B cell (primary cell): Measurements from ENCODE around the gene LARGE1. TPM values are rescaled to one million over a fixed set of nuclear protein-coding genes. Genes with fewer than 3 reads are reported as not detected.

Experiments used
- ATAC-seq: fragments of 200-7000 bp; cut with Tn5 transposase; one replicate; pipeline ENCODE4 v1.10.0; 2021; ENCODE audit warnings: low read depth, mild to moderate bottlenecking, moderate number of reproducible peaks, moderate library complexity
- CTCF ChIA-PET: fragments of 350-600 bp; sonication (Branson Sonifier 250); formaldehyde crosslinking; loops from one replicate; lab custom pipeline; 2021; ENCODE audit warnings: antibody characterized with exemption, inconsistent platforms; lab: Charles Lee
- POLR2A ChIA-PET: fragments of 350-600 bp; sonication (Branson Sonifier 250); formaldehyde crosslinking; loops from one replicate; lab custom pipeline; 2021; ENCODE audit warnings: antibody characterized with exemption; lab: Charles Lee
- DNase-seq: peaks from one replicate; pipeline ENCODE4 v3.0.0; 2013
- H2AFZ ChIP-seq: 2 replicates; pipeline ENCODE4 v1.6.1; 2012; ENCODE audit warnings: mild to moderate bottlenecking, low read depth, low read length; ENCODE audit not compliant: insufficient read depth, poor library complexity, severe bottlenecking
- H3K27ac ChIP-seq, 2 donors: 1 replicate in 1 of 2; 2 replicates in 1 of 2; pipeline ENCODE4 v1.5.1; 2012 to 2013; ENCODE audit warnings: low read length in 2 of 2, mild to moderate bottlenecking in 2 of 2, moderate library complexity in 1 of 2
- H3K27me3 ChIP-seq, 4 experiments: fragments of 200-600 bp in 1 of 4; sonication (generic) in 1 of 4; replicated peaks in 1 of 4; 1 replicate in 2 of 4; 2 replicates in 2 of 4; pipeline versions ENCODE4 v1.6.1 to v1.7.0; 2013 to 2016; ENCODE audit warnings: low read length in 3 of 4, mild to moderate bottlenecking in 2 of 4, mixed read lengths in 1 of 4, moderate library complexity in 1 of 4; ENCODE audit not compliant: insufficient read depth in 4 of 4, control insufficient read depth in 3 of 4; ENCODE audit errors: control extremely low read depth in 1 of 4
- H3K36me3 ChIP-seq, 2 experiments: replicated peaks in 1 of 2; 1 replicate in 1 of 2; 2 replicates in 1 of 2; pipeline versions ENCODE4 v1.6.1 to v1.7.1; 2013; ENCODE audit warnings: low read length in 1 of 2; ENCODE audit not compliant: insufficient read depth in 2 of 2, control insufficient read depth in 1 of 2; ENCODE audit errors: control extremely low read depth in 1 of 2, extremely low read depth in 1 of 2
- H3K4me1 ChIP-seq, 2 donors: fragments of 200-600 bp in 1 of 2; sonication (generic) in 1 of 2; 1 replicate in 1 of 2; 2 replicates in 1 of 2; pipeline versions ENCODE4 v1.5.1 to v1.6.1; 2013 to 2017; ENCODE audit warnings: low read length in 2 of 2; ENCODE audit not compliant: control insufficient read depth in 2 of 2, insufficient read depth in 2 of 2
- H3K4me2 ChIP-seq: replicated peaks from 2 replicates; pipeline ENCODE3; 2012; ENCODE audit warnings: mild to moderate bottlenecking, low read depth, low read length; ENCODE audit not compliant: poor library complexity, severe bottlenecking
- H3K4me3 ChIP-seq, 5 experiments: fragments of 200-600 bp in 1 of 5; sonication (generic) in 1 of 5; 1 replicate in 3 of 5; 2 replicates in 2 of 5; pipeline versions ENCODE4 v1.5.1 to v1.7.0; 2011 to 2016; ENCODE audit warnings: low read length in 4 of 5, mild to moderate bottlenecking in 4 of 5, low read depth in 2 of 5, control low read depth in 1 of 5, moderate library complexity in 1 of 5; ENCODE audit not compliant: insufficient read depth in 1 of 5; ENCODE audit errors: control extremely low read depth in 1 of 5, extremely low read depth in 1 of 5
- H3K79me2 ChIP-seq: fragments of 200-600 bp; sonication (generic); one replicate; pipeline ENCODE4 v1.6.0; 2016; ENCODE audit warnings: low read length; ENCODE audit not compliant: control insufficient read depth, insufficient read depth
- H3K9ac ChIP-seq: fragments of 200-600 bp; sonication (generic); 2 replicates; pipeline ENCODE4 v1.6.1; 2017; ENCODE audit warnings: mild to moderate bottlenecking, low read length, moderate library complexity
- H3K9me3 ChIP-seq, 3 donors: one replicate each; pipeline versions ENCODE4 v1.6.1 to v1.7.1; 2013; ENCODE audit warnings: low read length in 2 of 3; ENCODE audit not compliant: control insufficient read depth in 2 of 3, insufficient read depth in 1 of 3; ENCODE audit errors: control extremely low read depth in 1 of 3
- H4K20me1 ChIP-seq: 2 replicates; pipeline ENCODE4 v1.6.0; 2012; ENCODE audit warnings: mild to moderate bottlenecking, low read length; ENCODE audit not compliant: insufficient read depth, control insufficient read depth, poor library complexity, severe bottlenecking
- H3K27ac Mint-ChIP-seq: one replicate; pipeline ENCODE4 v1.8.0; 2021; ENCODE audit warnings: mixed read lengths
- H3K27me3 Mint-ChIP-seq: one replicate; pipeline ENCODE4 v1.8.0; 2021; ENCODE audit warnings: mixed read lengths
- H3K4me1 Mint-ChIP-seq: one replicate; pipeline ENCODE4 v1.8.0; 2021; ENCODE audit warnings: mixed read lengths
- H3K4me3 Mint-ChIP-seq: one replicate; pipeline ENCODE4 v1.8.0; 2021; ENCODE audit warnings: mixed read lengths
- H3K9me3 Mint-ChIP-seq: one replicate; pipeline ENCODE4 v1.8.0; 2022; ENCODE audit warnings: mixed read lengths; ENCODE audit not compliant: insufficient read depth
- CTCF ChIP-seq: fragments of 200-600 bp; IDR thresholded peaks from one replicate; pipeline ENCODE4 v1.8.0; 2022; ENCODE audit warnings: antibody characterized with exemption, mild to moderate bottlenecking
- EZH2 ChIP-seq: IDR thresholded peaks from 2 replicates; pipeline ENCODE4 v1.6.1; 2012; ENCODE audit warnings: borderline replicate concordance, low read depth, mild to moderate bottlenecking, moderate library complexity, low read length; ENCODE audit not compliant: insufficient read depth, poor library complexity, severe bottlenecking
- WGBS: methylation state at CpG from one replicate; pipeline ENCODE4 v1.1.5; 2013; ENCODE audit warnings: missing lambda C conversion rate; ENCODE audit not compliant: insufficient coverage; 5-methylcytosine and 5-hydroxymethylcytosine counted together
- intact Hi-C: fragments of 100-400 bp; cut with micrococcal nuclease; formaldehyde crosslinking; loops from one replicate; pipeline ENCODE4 v1.10.0; 2022
- polyA plus RNA-seq: library from polyadenylated mRNA; depleted of rRNA; stranded (reverse); fragments of >200 nt; gene quantifications from 2 replicates; pipeline ENCODE4 v1.2.3, GENCODE V29; 2012
- total RNA-seq, 2 donors: library from RNA; stranded (reverse); fragments of 120-200 nt in 1 of 2; gene quantifications; 1 replicate in 1 of 2; 2 replicates in 1 of 2; pipeline versions ENCODE4 v1.2.3 to v1.2.4, GENCODE V29; 2013 to 2022

Gene LARGE1
- total and polyA plus RNA-seq, 2 donors (not counting 1 experiment from before 2014, with no cell fraction given), result 20.7 to 82.0 TPM

- CTCF ChIA-PET, result no interaction called here
- H3K9me3 Mint-ChIP-seq, result no peaks in the 10 kb centered on the region
- Histone ChIP-seq H3K27me3 (no peaks in the 10 kb centered on the region), H2AFZ (no peak overlapping the region), H3K4me1 (peaks cover 11 to 14% of the 10 kb centered on the region in 2 donors), H3K79me2 (peaks cover 81% of the 10 kb centered on the region), H4K20me1 (peaks cover 73% of the 10 kb centered on the region), H3K27ac (no peak overlapping the region), H3K9me3 (peaks cover 0 to 3% (median 0%) of the 10 kb centered on the region in 3 donors), H3K36me3 (no peaks in the 10 kb centered on the region), H3K9ac (no peak overlapping the region), H3K4me2 (no peak overlapping the region), H3K4me3 (no peak overlapping the region)
- POLR2A ChIA-PET, result no interaction called here
- no peak for TF ChIP-seq CTCF
- TF ChIP-seq EZH2, result no peak
- intact Hi-C loops, result no loop called here
- 97% methylated on average over 6 of the region's 9 CpGs for WGBS
- no peak overlapping the region for H3K4me3 Mint-ChIP-seq
- ATAC-seq, result no peak
- no peak overlapping the region for H3K27ac Mint-ChIP-seq
- H3K4me1 Mint-ChIP-seq, result peaks cover 36% of the 10 kb centered on the region
- H3K27me3 Mint-ChIP-seq, result no peaks in the 10 kb centered on the region
- DNase-seq, result no peak
Observed at GRCh38 chr22:33867971-33868370, 52.3 kb downstream of the LARGE1 start.

GRCh38 chr22:33867118-33867866, 53.0 kb downstream of the LARGE1 start:
- no peak overlapping the region for H3K4me3 Mint-ChIP-seq

More at GRCh38 chr22:33867118-33867866, 53.0 kb downstream of the LARGE1 start:
- ChIA-PET CTCF (no interaction called here), POLR2A (no interaction called here)
- Histone ChIP-seq H3K9ac (no peak overlapping the region), H3K36me3 (no peaks in the 10 kb centered on the region), H3K79me2 (peaks cover 81% of the 10 kb centered on the region), H3K4me3 (no peak overlapping the region), H3K4me1 (peaks cover 8 to 11% of the 10 kb centered on the region in 2 donors), H4K20me1 (peaks cover 71% of the 10 kb centered on the region), H3K27me3 (no peaks in the 10 kb centered on the region), H2AFZ (no peak overlapping the region), H3K27ac (no peak overlapping the region), H3K9me3 (peaks cover 0 to 3% (median 0%) of the 10 kb centered on the region in 3 donors), H3K4me2 (no peak overlapping the region)
- ATAC-seq (no peak), DNase-seq (no peak)
- no peak for TF ChIP-seq CTCF
- no peak for TF ChIP-seq EZH2
- Mint-ChIP-seq H3K4me1 (peaks cover 34% of the 10 kb centered on the region), H3K9me3 (no peaks in the 10 kb centered on the region), H3K27ac (no peak overlapping the region), H3K27me3 (no peaks in the 10 kb centered on the region)
- intact Hi-C loops, result no loop called here
- WGBS, result 87% methylated on average over 10 of the region's 12 CpGs
